GM18909 (cell line): Measurements from ENCODE around the gene ADRA2C.
"Not testable (repeated sequence)": the region's sequence is repeated elsewhere in the genome, so short reads cannot be mapped to it uniquely, and the experiment has no call there.

Experiments
- ATAC-seq: cut with Tn5 transposase; IDR thresholded peaks from one replicate; pipeline ENCODE4 v1.9.1; 2021; ENCODE audit warnings: mild to moderate bottlenecking; ENCODE audit not compliant: unreplicated experiment, poor library complexity

ADRA2C gene

GRCh38 chr4:3809451-3810110 lies 43.4 kb downstream of the ADRA2C start:
- no peak for ATAC-seq

- no peak for ATAC-seq
Measured at GRCh38 chr4:3810111-3810680, 44.0 kb downstream of the ADRA2C start.

GRCh38 chr4:3810796-3811485 lies 44.8 kb downstream of the ADRA2C start:
- ATAC-seq = no peak

- no peak for ATAC-seq
Measured at GRCh38 chr4:3811621-3812020, 45.4 kb downstream of the ADRA2C start.

- no peak for ATAC-seq
Measured at GRCh38 chr4:3812211-3812934, 46.2 kb downstream of the ADRA2C start.

- ATAC-seq = no peak
Measured at GRCh38 chr4:3813151-3814052, 47.2 kb downstream of the ADRA2C start.

- ATAC-seq = no peak
Measured at GRCh38 chr4:3814053-3814570, 47.9 kb downstream of the ADRA2C start.

- not testable (repeated sequence) for ATAC-seq
Measured at GRCh38 chr4:3814838-3815237, 48.7 kb downstream of the ADRA2C start.

- no peak for ATAC-seq
Measured at GRCh38 chr4:3816256-3816825, 50.2 kb downstream of the ADRA2C start.

- no peak for ATAC-seq
Measured at GRCh38 chr4:3816983-3817960, 51.1 kb downstream of the ADRA2C start.
